H1 (cell line): ENCODE results near the gene DPP8. TPM values are rescaled to one million over a fixed set of nuclear protein-coding genes. Genes with fewer than 3 reads are reported as not detected.

Experiments used
- ASH2L ChIP-seq: fragments of 200-600, 300-600 bp; sonication (generic); IDR thresholded peaks from one replicate; pipeline ENCODE4 v1.7.1; 2017; ENCODE audit warnings: low read length
- BACH1 ChIP-seq: IDR thresholded peaks from 2 replicates; pipeline ENCODE4 v1.6.1; 2012; ENCODE audit warnings: low read length, improper control_type of control experiment
- BCL11A ChIP-seq, 2 experiments: IDR thresholded peaks; one replicate each; pipeline ENCODE4 v1.6.1; 2011; ENCODE audit warnings: low read depth in 2 of 2, low read length in 2 of 2, mild to moderate bottlenecking in 2 of 2
- CBX8 ChIP-seq: fragments of 300-800, 300-1000 bp; sonication (generic); IDR thresholded peaks from 2 replicates; pipeline ENCODE4 v1.7.1; 2016; ENCODE audit warnings: low read depth, low read length, borderline replicate concordance
- CTCF ChIP-seq, 3 experiments: IDR thresholded peaks; 1 replicate in 2 of 3; 2 replicates in 1 of 3; pipeline versions ENCODE4 v1.5.1 to v1.6.1; 2011; ENCODE audit warnings: low read length in 3 of 3, mild to moderate bottlenecking in 3 of 3, inconsistent platforms in 2 of 3, low read depth in 1 of 3, moderate library complexity in 1 of 3; ENCODE audit not compliant: insufficient read depth in 1 of 3; ENCODE audit errors: control extremely low read depth in 1 of 3
- EGR1 ChIP-seq: IDR thresholded peaks from 2 replicates; pipeline ENCODE4 v1.6.1; 2011; ENCODE audit warnings: low read depth, low read length, borderline replicate concordance
- EP300 ChIP-seq, 2 experiments: IDR thresholded peaks; 1 replicate in 1 of 2; 2 replicates in 1 of 2; pipeline ENCODE4 v1.6.1; 2011 to 2012; ENCODE audit warnings: low read depth in 2 of 2, low read length in 2 of 2, mild to moderate bottlenecking in 2 of 2, borderline replicate concordance in 1 of 2, inconsistent platforms in 1 of 2, moderate library complexity in 1 of 2
- GABPA ChIP-seq: IDR thresholded peaks from 2 replicates; pipeline ENCODE4 v1.6.1; 2011; ENCODE audit warnings: mild to moderate bottlenecking, low read length, moderate library complexity, borderline replicate concordance; ENCODE audit not compliant: insufficient read depth
- KDM4A ChIP-seq: IDR thresholded peaks from one replicate; pipeline ENCODE4 v1.7.1; 2012; ENCODE audit warnings: low read depth, mild to moderate bottlenecking, moderate library complexity, low read length, inconsistent platforms; ENCODE audit not compliant: severe bottlenecking
- KDM5A ChIP-seq: fragments of 200-600 bp; IDR thresholded peaks from 2 replicates; pipeline ENCODE4 v1.7.1; 2012; ENCODE audit warnings: mild to moderate bottlenecking, low read length, inconsistent platforms, mixed read lengths
- POLR2A ChIP-seq, 2 experiments: IDR thresholded peaks; 1 replicate in 1 of 2; 2 replicates in 1 of 2; pipeline ENCODE4 v1.6.1; 2011; ENCODE audit warnings: low read depth in 2 of 2, low read length in 2 of 2, mild to moderate bottlenecking in 2 of 2; ENCODE audit errors: control extremely low read depth in 1 of 2
- POLR2AphosphoS5 ChIP-seq: IDR thresholded peaks from 2 replicates; pipeline ENCODE4 v1.6.1; 2011; ENCODE audit warnings: low read depth, low read length
- RAD21 ChIP-seq, 2 experiments: IDR thresholded peaks in 1 of 2; conservative IDR thresholded peaks in 1 of 2; 2 replicates each; pipeline ENCODE4 v1.6.1; 2011; ENCODE audit warnings: low read depth in 2 of 2, low read length in 2 of 2, improper control_type of control experiment in 1 of 2, inconsistent platforms in 1 of 2, mild to moderate bottlenecking in 1 of 2, moderate library complexity in 1 of 2
- RBBP5 ChIP-seq: IDR thresholded peaks from 2 replicates; pipeline ENCODE4 v1.7.1; 2012; ENCODE audit warnings: low read depth, mild to moderate bottlenecking, inconsistent platforms, low read length, moderate library complexity, borderline replicate concordance
- RXRA ChIP-seq: IDR thresholded peaks from 2 replicates; pipeline ENCODE4 v1.6.1; 2011; ENCODE audit warnings: low read depth, mild to moderate bottlenecking, low read length, moderate library complexity; ENCODE audit not compliant: insufficient read depth
- SAP30 ChIP-seq: fragments of 300-600 bp; sonication (generic); IDR thresholded peaks from 2 replicates; pipeline ENCODE4 v1.7.1; 2012; ENCODE audit warnings: low read length, moderate library complexity, mild to moderate bottlenecking, inconsistent platforms; ENCODE audit not compliant: insufficient read depth, insufficient replicate concordance
- SP2 ChIP-seq: IDR thresholded peaks from 2 replicates; pipeline ENCODE4 v1.6.1; 2012; ENCODE audit warnings: mild to moderate bottlenecking, low read length, inconsistent platforms
- SUZ12 ChIP-seq: fragments of 200-600 bp; sonication (generic); IDR thresholded peaks from 2 replicates; pipeline ENCODE4 v1.6.1; 2012; ENCODE audit warnings: mild to moderate bottlenecking, inconsistent platforms, low read length, moderate library complexity, mixed read lengths
- TAF1 ChIP-seq: IDR thresholded peaks from 2 replicates; pipeline ENCODE4 v1.6.1; 2011; ENCODE audit warnings: mild to moderate bottlenecking, low read depth, low read length
- TBP ChIP-seq: IDR thresholded peaks from 2 replicates; pipeline ENCODE4 v1.6.1; 2011; ENCODE audit warnings: low read depth, low read length, improper control_type of control experiment
- TEAD4 ChIP-seq: IDR thresholded peaks from 2 replicates; pipeline ENCODE4 v1.6.1; 2012; ENCODE audit warnings: low read depth, low read length, inconsistent platforms, mixed read lengths
- polyA plus RNA-seq, 7 experiments: library from polyadenylated mRNA; depleted of rRNA in 3 of 7; stranded (reverse) in 5 of 7; unstranded in 2 of 7; fragments of >200 nt in 5 of 7; fragments of 200-250 nt in 2 of 7; gene quantifications; 1 replicate in 5 of 7; 2 replicates in 1 of 7; 4 replicates in 1 of 7; pipeline versions ENCODE4 v1.2.1 to v1.2.3, GENCODE V29; 2011 to 2013; ENCODE audit warnings: missing spikeins in 2 of 7, mixed read lengths in 2 of 7
- total RNA-seq: library from RNA; stranded (reverse); fragmentation: NEBNext Ultra II Directional; extraction: Animal tissue kit (Norgen Biotek cat#: 25700); gene quantifications from 2 replicates; pipeline ENCODE4 v1.2.1, GENCODE V29; 2021

Gene DPP8
- total and polyA plus RNA-seq, 2 of the 8 experiments (the other 6 are each of a cell fraction or from before 2014, with no cell fraction given): 9.9 to 26.0 TPM

- TF ChIP-seq RAD21 (IDR thresholded peaks at IDR 0.05 in 1 of 2, conservative IDR thresholded peaks at IDR 0.05 in 1 of 2; ENCODE audit: low read depth in 2 of 2, low read length in 2 of 2) (peak; percentile 24 to 34; a peak in 3 of 4 replicates), TEAD4 (no peak), KDM5A (peak; percentile 74; the same call in 1 of the 2 replicates), SP2 (peak; percentile 48), SUZ12 (no peak), TBP (peak; percentile 93), ASH2L (peak; percentile 100), RBBP5 (peak; percentile 100), EP300 (IDR thresholded peaks at IDR 0.05; ENCODE audit: borderline replicate concordance in 1 of 2, low read depth in 2 of 2, low read length in 2 of 2) (0 out of 3 replicates have a peak, but pooled peaks of 1 of the 2 experiments have one; percentile 26), EGR1 (peak; percentile 94), CTCF (IDR thresholded peaks at IDR 0.05; ENCODE audit: control extremely low read depth in 1 of 3, insufficient read depth in 1 of 3, low read depth in 1 of 3, low read length in 3 of 3) (peak; percentile 94 to 97 (median 94)), SAP30 (peak; percentile 74), GABPA (peak; percentile 87), BACH1 (no peak), BCL11A (IDR thresholded peaks at IDR 0.05; ENCODE audit: low read depth in 2 of 2, low read length in 2 of 2) (no peak), CBX8 (no peak), TAF1 (peak; percentile 98), RXRA (0 out of 2 replicates have a peak, but pooled peaks have one; percentile 7), POLR2AphosphoS5 (peak; percentile 85), KDM4A (peak; percentile 56), POLR2A (IDR thresholded peaks at IDR 0.05; ENCODE audit: control extremely low read depth in 1 of 2, low read depth in 2 of 2, low read length in 2 of 2) (peak in 1 of 2 experiments; percentile 95; a peak in 2 of 3 replicates)
Measured at GRCh38 chr15:65516997-65517865, at the start of gene DPP8 (continued).
